ENCODE results near the gene ACTL9. TPM values are rescaled to one million over a fixed set of nuclear protein-coding genes. Genes with fewer than 3 reads are reported as not detected.

ACTL9 gene
- total and polyA plus RNA-seq, 2 donors (not counting 3 experiments of a cell fraction or from before 2014, with no cell fraction given): not detected

DNA sequence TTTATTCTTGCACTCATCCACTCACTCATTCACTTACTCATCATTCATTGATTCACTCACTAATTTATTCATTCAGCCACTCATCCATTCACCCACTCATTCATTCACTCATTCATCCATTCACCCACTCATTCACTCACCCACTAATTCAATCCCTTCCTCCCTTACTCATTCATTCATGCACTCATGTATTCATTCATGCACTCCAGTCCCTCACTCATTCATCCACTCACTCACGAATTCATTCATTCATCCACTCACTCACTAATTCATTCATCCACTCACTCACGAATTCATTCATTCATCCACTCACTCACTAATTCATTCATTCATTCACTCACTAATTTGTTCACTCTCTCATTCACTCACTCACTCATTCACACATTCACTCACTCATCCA is 16.1 kb downstream of the ACTL9 start:
- DNase-seq (ENCODE audit: low read depth, low spot score) (no peak), FAIRE-seq (no peak)
- Histone ChIP-seq H3K9me1 (replicated peaks; ENCODE audit: control insufficient read depth, extremely low read depth, insufficient read depth, low read length) (no peaks in the 10 kb centered on the region), H3K4me2 (ENCODE audit: insufficient read depth, low read length) (no peak overlapping the region), H3K9me3 (replicated peaks; ENCODE audit: control insufficient read depth, insufficient read depth, low read length) (no peaks in the 10 kb centered on the region), H3K4me3 (replicated peaks in 1 of 3; ENCODE audit: insufficient read depth in 1 of 3, low read depth in 1 of 3, low read length in 3 of 3) (no peak overlapping the region), H2AFZ (ENCODE audit: low read depth, low read length) (no peak overlapping the region), H3K27ac (ENCODE audit: insufficient read depth, low read depth, low read length) (no peak overlapping the region), H3K79me2 (ENCODE audit: control insufficient read depth, insufficient read depth, low read length) (no peaks in the 10 kb centered on the region), H4K20me1 (replicated peaks; ENCODE audit: control insufficient read depth, extremely low read depth, insufficient read depth, low read length) (no peaks in the 10 kb centered on the region), H3K4me1 (ENCODE audit: control insufficient read depth, extremely low read depth, insufficient read depth, low read length) (no peaks in the 10 kb centered on the region), H3K36me3 (ENCODE audit: control insufficient read depth in 2 of 2, extremely low read depth in 1 of 2, insufficient read depth in 2 of 2, low read length in 2 of 2) (no peaks in the 10 kb centered on the region), H3K9ac (replicated peaks; ENCODE audit: extremely low read depth, insufficient read depth, low read length) (no peak overlapping the region), H3K27me3 (ENCODE audit: control insufficient read depth in 2 of 2, insufficient read depth in 2 of 2, low read length in 2 of 2) (no peaks in the 10 kb centered on the region)
- POLR2A ChIA-PET: no interaction called here
- dilution Hi-C loops (cut with MboI; ENCODE audit: extremely low pct_ligation_motif_present, low sequenced_read_pairs) (no loop called here), intact Hi-C loops (cut with micrococcal nuclease) (no loop called here)
- BruUV-seq (replicated peaks): no TSS peak
- CTCF ChIA-PET: no interaction called here
- no peak for TF ChIP-seq GATA2 (IDR thresholded peaks at IDR 0.05; ENCODE audit: insufficient read depth, insufficient read length, low read depth, low read length)
- TF ChIP-seq POLR2A (IDR thresholded peaks at IDR 0.05; ENCODE audit: low read depth, low read length): no peak
- TF ChIP-seq JUN (IDR thresholded peaks at IDR 0.05; ENCODE audit: borderline replicate concordance, insufficient read depth, insufficient read length, low read depth): no peak
- no peak for TF ChIP-seq POLR2AphosphoS5 (IDR thresholded peaks at IDR 0.05; ENCODE audit: insufficient read depth, low read depth, low read length)
- no peak for TF ChIP-seq MYC (IDR thresholded peaks at IDR 0.05; ENCODE audit: low read depth, low read length)
- TF ChIP-seq FOS (IDR thresholded peaks at IDR 0.05; ENCODE audit: borderline replicate concordance, insufficient read depth, low read length): no peak
- TF ChIP-seq, protein P1, sequence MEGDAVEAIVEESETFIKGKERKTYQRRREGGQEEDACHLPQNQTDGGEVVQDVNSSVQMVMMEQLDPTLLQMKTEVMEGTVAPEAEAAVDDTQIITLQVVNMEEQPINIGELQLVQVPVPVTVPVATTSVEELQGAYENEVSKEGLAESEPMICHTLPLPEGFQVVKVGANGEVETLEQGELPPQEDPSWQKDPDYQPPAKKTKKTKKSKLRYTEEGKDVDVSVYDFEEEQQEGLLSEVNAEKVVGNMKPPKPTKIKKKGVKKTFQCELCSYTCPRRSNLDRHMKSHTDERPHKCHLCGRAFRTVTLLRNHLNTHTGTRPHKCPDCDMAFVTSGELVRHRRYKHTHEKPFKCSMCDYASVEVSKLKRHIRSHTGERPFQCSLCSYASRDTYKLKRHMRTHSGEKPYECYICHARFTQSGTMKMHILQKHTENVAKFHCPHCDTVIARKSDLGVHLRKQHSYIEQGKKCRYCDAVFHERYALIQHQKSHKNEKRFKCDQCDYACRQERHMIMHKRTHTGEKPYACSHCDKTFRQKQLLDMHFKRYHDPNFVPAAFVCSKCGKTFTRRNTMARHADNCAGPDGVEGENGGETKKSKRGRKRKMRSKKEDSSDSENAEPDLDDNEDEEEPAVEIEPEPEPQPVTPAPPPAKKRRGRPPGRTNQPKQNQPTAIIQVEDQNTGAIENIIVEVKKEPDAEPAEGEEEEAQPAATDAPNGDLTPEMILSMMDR (IDR thresholded peaks at IDR 0.05; ENCODE audit: extremely low read depth in 1 of 2, insufficient read depth in 1 of 2, low read depth in 1 of 2, low read length in 2 of 2): no peak
- no peak for TF ChIP-seq EZH2 (IDR thresholded peaks at IDR 0.05; ENCODE audit: borderline replicate concordance, low read depth, low read length, severe bottlenecking)
- TF ChIP-seq, protein P2, sequence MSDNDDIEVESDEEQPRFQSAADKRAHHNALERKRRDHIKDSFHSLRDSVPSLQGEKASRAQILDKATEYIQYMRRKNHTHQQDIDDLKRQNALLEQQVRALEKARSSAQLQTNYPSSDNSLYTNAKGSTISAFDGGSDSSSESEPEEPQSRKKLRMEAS (IDR thresholded peaks at IDR 0.05; ENCODE audit: insufficient read depth, insufficient read length): no peak
